GM19043 (cell line): ENCODE results near the gene FUT1.
"Not testable (repeated sequence)": the region's sequence is repeated elsewhere in the genome, so short reads cannot be mapped to it uniquely, and the experiment has no call there.

Experiments used
- ATAC-seq: cut with Tn5 transposase; IDR thresholded peaks from one replicate; pipeline ENCODE4 v1.9.1; 2021; ENCODE audit warnings: low read depth; ENCODE audit not compliant: unreplicated experiment

Gene FUT1

DNA sequence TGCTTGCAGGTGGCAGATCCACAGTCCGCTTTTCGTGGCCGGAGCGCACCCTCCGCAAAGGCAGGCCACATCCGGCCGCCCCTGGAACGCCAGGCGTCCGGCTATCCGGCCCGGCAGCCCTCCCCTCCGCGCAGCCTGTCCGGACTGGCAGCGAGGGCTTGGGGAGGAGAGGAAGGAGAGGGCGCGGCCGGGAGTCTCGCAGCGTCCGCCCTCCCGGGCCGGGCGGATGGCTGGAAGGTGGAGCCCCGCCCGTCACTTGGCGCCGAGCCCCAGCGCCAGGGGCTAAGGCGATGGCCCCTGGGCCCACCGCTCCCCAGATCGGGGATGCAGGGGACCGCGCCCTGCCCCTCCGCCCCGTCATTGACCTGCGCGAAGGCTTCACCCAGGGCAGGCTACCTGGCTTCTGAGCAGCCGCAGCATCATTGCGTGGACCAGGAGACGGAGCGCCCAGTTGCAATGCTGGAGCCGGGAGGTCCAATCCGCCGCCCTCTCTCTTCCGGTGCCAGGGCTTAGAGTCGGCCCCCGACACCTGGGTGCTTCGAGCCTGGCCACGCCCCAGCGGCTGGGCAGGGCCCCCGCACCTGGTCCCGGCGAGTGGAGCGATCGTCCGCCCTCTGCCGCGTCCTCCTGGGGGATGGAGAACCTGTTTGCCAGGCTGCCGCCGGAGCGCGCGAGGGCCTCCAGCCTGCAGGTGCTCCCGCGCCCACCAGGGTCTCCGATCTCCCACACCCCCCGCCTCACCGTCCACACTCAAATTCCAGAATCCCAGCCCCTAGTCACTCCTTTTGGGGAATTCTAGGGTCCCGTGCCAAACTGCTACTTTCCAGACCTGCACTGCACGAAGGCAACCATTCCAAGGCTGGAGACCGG is at the start of gene FUT1:
Gene FUT1 (minus strand): TSS at position 146 of the 870 bp plus-strand sequence. CDS start 1,360 bp downstream, outside the sequence.
- ATAC-seq = no peak

DNA sequence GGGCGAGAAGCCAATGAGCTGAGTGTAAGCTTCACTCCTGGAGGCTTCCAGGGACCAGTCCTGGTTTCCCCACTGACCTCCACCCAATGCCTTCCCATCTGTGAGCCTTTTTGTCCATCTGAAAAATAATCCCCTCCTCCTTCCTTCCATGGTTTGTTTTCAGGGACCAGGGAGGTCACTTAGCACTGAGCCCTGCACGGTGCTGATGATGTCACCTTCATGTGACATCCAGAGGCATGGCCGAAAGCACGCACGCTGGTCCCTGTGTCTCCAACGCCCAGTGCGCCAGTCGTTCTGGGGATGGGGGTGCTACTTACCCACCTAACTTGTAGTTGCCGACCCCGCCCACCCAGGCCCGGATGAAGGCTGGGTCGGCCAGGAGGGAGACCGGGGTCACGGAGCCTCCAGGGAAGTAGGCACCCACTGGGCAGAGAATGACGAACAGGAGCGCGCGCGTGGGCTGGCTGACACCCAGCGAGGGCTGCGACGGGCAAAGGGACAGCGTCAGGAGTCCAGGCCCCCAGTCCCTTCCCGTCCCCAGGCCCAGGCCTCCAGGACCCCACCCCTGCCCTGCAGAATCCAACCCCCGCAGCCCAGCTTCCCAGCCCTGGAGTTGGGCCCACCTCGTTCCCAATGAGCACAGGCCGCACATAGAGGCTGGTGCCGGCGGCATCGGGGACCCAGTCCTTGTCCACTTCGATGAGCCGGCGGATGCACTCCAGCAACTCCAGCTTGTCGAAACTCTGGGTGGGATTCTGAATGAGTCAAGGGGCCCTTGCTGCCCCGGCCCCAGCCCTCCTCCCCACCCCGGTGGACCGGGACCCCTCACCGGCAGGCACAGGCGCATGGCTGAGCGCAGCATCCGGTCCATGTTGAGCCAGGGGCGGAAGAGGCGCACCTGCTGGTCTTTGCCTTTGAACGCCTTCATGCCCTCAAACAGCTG is 47.2 kb upstream of the FUT1 start:
- ATAC-seq = no peak

DNA sequence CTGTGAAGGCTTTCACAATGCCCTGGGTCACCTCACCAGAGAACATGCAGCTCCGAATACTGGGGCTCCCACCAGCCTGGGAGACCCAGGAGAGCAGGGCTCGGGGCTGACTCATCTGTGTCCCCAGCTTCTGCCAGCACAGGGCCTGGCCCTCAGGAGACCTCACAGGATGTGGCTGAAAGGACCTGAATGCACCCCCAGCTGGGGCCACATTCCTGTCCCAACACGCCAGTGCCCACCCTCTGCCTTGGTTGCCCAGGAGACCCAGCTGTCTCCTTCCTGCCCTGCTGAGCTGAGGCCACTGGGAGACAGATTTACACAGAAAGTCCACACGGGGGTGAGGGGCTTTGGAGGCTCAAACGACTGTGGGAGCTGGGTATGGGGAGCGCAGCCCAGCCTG is 46.5 kb upstream of the FUT1 start:
- no peak for ATAC-seq

DNA sequence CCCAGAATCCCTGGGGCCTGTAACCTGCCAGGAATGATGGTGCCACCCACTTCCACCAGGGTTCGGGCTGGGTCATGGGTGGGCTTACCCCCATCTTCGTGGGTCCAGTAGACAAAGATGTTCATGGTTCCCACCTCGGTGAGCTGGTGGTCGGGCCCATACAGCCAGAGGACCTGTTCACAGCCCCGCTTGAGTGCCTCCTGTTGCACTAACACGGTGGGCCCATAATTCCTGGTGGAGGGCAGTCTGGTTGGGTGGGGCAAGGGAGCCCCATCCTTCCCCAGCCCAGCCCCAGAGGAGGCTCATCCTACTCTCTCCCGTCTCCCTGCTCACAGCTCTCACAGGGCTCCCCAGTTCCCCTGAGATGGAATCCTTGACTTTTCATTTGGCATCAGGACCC is 44.7 kb upstream of the FUT1 start:
- no peak for ATAC-seq

DNA sequence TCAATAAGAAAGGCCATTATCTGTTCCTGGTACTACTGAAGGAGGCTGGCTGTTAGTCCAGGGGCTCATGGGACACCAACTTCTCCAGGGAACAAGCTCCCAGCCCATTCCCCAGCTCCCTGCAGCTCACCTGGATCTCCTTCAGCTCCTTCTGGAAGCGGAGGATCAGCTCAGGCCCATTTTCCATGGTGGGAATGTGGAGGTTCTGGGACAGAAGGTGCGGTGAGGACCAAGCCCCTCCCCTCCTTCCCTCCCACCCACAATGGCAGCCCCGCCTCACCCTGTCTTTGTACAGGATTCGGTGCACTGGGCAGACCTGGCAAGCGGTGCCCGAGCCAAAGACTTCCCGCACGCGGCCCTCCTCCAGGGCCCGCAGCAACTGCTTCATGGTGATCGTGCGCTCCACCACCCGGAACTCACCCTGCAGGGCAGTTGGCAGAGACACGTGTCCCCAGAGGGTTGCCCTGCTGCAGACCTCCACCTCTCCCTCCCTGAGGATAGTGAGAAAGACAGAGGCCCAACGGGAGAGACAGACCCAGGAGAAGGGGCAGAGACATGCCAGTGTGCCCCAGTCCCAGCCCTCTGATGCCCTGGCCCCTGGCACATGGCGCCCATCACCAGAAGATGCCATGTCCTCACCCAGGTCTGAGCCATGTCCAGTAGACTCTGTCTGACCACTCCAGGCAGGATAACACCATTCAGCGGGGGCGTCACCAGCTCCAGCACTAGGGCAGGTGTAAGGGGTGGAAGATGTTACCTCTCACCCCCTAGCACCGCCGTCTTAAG is 44.0 kb upstream of the FUT1 start:
- ATAC-seq = no peak

DNA sequence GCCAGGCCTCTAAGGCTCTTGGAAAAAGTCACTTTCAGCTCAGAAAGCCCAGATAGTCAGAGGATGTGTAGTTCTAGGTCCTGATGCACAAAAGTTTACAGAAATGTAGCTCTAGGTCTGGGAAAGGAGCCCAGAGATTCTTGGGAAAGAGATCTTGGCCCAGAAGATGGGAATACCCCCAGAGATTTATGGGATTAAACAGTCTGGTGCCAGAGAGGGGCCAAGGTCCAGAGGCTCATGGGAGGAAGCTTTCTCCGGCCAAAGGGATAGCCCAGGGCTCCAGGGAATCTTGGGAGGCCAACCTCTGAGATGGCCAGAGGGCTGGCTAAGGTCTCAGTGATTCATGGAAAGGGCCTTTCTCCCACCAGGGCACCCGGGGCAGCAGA is 43.2 kb upstream of the FUT1 start:
- no peak for ATAC-seq

DNA sequence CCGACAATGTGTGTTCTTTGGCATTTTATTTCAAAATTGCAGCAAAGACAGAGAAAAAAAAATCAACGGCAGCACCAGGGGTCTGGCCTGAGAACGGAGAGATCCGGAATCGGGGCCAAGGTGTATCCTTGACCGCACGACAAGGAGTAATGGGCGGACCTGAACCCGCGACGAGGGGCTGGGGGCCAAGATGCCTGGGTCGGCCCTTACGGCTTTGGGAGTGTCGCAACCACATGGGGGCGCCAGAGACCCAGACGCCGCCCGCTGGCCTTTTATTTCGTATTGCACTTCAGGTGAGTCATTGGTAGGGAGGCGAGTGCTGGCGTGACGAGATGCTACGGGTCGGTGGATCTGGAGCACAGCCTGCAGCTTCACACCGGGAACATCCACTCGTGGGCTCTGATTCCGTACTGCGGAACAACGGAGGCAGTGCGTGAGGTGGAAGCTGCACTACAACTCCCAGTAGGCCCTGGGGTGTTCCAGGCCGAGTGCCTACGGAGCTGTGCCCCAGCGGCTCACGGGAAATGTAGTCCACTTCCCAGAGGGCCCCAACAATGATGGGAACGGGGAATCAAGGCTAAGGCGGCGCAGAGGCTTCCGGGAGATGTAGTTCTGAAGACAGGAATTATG is 42.7 kb upstream of the FUT1 start:
- no peak for ATAC-seq

DNA sequence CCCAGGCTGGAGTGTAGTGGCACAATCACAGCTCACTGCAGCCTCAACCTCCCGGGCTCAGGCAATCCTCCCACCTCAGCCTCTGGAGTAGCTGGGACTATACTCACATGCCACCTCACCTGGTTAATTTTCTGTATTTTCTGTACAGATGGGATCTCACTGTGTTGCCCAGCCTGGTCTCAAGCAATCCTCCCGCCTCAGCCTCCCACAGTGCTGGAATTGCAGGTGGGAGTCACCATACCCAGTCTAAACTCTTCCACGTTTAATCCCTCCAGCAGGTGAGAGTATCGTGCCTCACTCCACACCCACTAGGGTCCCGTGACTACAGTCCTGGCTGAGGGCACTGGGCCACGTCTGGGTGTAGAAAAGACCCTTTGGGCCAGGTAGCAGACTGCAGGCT is 41.9 kb upstream of the FUT1 start:
- no peak for ATAC-seq

DNA sequence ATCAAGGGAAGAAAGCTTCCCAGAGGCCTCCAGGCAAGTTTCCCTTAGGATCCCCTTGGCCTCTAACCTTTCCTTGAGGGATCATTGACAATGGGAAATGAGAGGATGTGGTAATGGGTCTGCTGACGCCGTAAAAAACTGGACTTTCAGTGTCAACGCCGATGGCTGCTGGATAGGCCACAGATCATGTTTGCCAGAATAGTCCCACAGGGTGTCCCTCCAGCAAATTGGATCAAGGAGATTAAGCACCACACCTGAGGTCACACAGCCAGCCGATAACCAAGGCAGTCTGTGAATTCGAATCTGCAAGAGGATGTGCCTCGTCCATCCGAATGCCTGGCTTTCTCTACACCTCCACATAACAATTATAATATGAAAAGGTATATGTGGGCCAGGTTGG is 40.8 kb upstream of the FUT1 start:
- ATAC-seq = no peak

DNA sequence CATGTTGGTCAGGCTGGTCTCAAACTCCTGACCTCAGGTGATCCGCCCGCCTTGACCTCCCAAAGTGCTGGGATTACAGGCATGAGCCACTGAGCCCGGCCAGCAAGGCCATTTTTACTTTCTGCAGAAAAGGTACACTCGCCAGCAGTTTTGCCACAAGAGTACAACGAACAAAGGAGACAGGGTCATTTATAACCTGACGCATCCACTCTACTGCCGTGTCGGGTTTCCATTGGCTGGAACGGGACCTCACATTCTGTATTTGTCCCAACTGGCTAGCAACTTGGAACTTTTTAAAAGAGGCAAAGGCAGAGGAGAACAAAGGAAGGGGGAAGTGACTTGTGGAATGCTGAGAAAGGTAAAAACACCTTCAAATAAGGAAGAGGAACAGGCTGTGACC is 34.9 kb upstream of the FUT1 start:
- not testable (repeated sequence) for ATAC-seq

DNA sequence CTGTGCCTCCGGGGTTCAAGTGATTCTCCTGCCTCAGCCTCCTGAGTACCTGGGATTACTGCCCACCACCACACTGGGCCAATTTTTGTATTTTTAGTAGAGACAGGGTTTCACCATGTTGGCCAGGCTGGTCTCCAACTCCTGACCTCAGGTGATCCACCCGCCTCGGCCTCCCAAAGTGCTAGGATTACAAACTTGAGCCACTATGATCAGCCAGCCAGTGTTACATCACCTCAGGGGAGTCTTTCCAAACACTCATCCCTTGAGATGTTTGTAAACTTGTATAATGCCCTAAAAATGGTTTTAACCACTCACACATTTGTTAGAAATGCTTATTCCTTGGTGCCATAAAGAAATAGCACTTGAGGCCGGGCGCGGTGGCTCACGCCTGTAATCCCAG is 34.0 kb upstream of the FUT1 start:
- ATAC-seq = not testable (repeated sequence)

DNA sequence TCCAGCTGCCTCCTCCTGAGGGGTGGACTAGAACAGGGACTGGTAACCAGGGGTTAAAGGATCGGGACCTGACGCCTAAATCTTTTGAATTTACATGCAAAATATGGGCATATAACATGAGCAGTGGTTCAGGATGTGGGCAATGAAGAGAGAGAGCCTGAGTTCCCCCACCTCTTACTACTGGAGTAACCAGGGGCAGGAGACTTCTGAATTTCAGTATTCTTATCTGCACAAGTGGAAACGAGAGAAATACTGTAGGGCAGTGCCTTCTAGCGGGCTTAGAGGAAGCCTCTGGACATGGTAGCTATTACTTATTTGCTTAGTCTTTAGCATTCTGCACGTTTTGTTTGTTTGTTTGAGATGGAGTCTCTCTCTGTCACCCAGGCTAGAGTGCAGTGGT is 32.1 kb upstream of the FUT1 start:
- no peak for ATAC-seq

DNA sequence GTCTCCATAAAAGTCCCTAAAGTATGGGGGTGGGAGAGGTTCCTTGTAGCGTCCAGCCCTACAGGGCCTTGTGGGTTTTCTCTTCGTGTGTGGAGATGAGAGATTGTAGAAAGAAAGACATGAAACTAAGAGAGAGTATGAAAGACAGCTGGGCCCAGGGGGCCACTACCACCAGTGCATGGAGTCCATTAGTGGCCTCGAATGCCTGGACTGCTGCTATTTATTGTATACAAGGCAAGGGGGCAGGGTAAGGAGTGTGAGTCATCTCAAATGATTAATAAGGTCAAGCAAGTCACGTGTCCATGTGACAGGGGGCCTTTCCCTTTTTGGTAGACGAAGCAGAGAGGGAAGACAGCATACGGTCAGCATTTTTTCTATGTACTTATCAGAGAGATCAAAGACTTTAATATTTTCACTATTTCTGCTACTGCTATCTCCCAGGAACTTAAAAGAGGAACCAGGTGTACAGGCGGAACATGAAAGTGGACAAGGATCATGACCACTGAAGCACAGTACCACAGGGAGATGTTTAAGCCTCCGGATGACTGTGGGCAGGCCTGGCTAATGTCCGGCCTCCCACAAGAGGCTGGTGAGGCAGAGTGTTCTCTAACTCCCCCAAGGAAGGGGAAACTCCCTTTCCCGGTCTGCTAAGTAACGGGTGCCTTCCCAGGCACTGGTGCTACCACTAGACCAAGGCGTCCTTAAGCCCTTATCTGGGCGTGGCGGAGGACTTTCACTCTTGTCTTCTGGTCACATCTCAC is 28.4 kb upstream of the FUT1 start:
- ATAC-seq = no peak

DNA sequence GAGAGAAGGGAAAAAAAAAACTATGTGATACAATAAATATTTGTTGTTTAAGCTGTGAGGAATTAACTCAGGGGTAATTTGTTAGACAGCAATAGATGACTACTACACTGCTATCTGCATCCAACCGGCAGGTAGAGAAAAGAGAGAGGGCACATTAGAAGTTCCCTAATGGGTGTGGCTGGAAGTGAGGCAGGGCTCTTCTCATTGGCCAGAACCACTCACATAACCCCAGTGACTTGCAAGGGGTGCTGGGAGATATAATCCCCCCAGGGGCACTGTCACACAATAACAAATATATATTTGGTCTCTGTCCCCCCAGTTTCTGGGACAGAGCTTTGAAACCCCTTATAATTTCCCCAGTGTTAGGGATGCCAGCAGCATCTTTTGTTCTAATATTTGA is 27.2 kb upstream of the FUT1 start:
- no peak for ATAC-seq

DNA sequence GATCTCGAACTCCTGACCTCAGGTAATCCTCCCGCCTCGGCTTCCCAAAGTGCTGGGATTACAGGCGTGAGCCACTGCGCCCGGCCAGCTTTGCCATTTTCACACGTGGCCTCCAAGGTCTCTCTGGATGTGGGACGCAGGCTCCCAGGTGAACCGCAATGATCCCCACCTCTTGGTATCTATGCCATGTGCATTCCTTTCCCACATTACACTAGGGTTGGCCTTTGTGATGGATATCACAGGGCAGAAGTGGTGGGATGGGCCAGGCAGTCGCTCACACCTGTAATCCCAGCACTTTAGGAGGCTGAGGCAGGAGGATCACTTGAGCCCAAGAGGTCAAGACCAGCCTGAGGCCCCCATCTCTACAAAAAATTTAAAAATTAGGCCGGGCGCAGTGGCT is 25.3 kb upstream of the FUT1 start:
- no peak for ATAC-seq

DNA sequence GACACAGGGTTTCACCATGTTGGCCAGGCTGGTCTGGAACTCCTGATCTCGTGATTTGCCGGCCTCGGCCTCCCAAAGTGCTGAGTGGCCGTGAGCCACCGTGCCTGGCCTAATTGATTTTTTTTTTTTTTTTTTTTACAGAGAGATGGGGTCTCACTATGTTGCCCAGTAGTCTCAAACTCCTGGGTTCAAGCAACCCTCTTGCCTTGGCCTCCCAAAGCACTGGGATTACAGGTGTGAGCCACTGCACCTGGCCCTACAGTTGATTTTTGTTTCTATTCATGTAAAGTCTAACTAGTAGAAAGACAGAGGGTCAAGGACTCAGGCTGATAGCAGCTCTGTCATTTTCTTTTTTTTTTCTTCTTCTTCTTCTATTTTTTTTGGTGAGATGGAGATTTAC is 24.7 kb upstream of the FUT1 start:
- no peak for ATAC-seq

DNA sequence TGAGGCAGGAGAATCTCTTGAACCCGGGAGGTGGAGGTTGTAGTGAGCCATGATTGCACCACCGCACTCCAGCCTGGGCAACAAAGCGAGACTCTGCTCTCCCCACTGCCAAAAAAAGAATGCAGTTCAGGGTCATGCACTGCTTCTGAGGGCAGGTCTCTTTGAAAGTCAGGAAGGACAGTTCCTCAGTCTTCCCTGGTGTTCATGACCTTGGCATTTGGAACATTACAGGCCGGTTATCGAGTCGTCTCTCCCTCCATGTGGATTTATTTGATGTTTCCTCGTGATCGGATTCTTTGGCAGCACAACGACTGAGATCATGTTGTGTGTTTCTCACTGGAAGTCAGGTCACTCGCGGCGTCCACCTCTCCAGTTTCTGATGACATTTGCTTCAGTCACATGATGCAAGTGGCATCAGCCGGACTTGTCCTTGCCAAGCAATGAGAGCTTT is 20.1 kb upstream of the FUT1 start:
- ATAC-seq = no peak

DNA sequence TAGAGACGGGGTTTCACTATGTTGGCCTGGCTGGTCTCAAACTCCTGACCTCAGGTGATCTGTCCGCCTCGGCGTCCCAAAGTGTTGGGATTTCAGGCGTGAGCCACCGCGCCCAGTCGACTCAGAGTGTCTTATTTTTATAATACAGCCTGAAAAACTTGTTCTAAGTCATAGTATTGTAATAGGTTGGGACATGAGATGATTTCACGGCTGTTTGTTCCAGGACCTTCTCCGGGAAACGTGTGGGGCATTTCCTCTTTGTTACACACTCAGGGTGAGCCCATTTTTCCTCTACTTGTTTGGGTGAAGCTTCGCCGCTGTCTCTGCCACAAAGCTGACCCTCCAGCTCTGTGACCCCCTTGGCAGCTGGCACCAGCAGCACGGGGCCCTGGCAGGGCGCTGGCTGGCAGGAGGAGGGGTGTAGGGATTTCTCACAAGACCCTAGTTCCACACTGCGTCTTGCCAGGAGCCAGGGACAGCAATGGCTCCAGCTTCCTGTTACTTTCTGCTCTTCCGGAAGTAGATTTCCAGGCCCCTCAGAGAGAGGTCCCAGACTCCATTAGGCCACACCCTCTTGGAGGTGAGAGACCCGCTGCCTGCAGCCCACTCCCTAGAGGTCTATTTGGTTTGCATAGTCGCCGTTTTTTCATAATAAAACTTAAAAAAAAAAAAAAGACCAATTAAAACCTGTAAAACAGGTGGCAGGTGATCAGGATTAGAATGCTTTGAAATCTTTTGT is 18.5 kb upstream of the FUT1 start:
- ATAC-seq = no peak

DNA sequence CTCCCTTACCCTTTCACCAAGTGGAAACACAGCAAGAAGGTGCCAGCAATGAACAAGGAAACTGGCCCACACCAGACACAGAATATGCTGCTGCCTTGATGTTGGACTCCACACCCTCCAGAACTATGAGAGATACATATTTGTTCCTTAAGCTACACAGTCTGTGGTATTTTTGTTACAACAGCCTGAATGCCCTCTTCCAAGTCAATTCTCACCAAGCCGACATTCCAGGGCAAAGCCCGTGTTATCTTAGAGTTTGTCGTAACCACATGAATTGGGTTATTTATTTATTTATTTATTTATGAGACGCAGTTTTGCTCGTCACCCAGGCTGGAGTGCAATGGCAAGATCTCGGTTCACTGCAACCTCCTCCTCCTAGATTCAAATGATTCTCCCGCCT is 17.8 kb upstream of the FUT1 start:
- ATAC-seq = no peak
